Muscle layer of duodenum (tissue), 2 donors: ENCODE results near the gene GABRB1.

ENCODE experiments used
- H3K27ac ChIP-seq: one replicate; pipeline ENCODE4 v1.7.0; 2013; ENCODE audit warnings: mild to moderate bottlenecking, low read length
- H3K27me3 ChIP-seq: one replicate; pipeline ENCODE4 v1.7.0; 2013; ENCODE audit warnings: low read depth, mild to moderate bottlenecking, control low read depth, low read length
- H3K36me3 ChIP-seq, 2 donors: one replicate each; pipeline ENCODE4 v1.7.0; 2013; ENCODE audit warnings: low read length in 2 of 2, control low read depth in 1 of 2, mild to moderate bottlenecking in 1 of 2; ENCODE audit not compliant: insufficient read depth in 2 of 2, control insufficient read depth in 1 of 2
- H3K4me1 ChIP-seq, 2 donors: one replicate each; pipeline ENCODE4 v1.7.0; 2013; ENCODE audit warnings: low read length in 2 of 2, mild to moderate bottlenecking in 2 of 2, control low read depth in 1 of 2, moderate library complexity in 1 of 2; ENCODE audit not compliant: insufficient read depth in 2 of 2, control insufficient read depth in 1 of 2
- H3K4me3 ChIP-seq, 2 donors: one replicate each; pipeline ENCODE4 v1.7.0; 2013; ENCODE audit warnings: low read length in 2 of 2, low read depth in 1 of 2, mild to moderate bottlenecking in 1 of 2
- H3K9me3 ChIP-seq, 2 donors: one replicate each; pipeline ENCODE4 v1.7.0; 2013; ENCODE audit warnings: low read length in 2 of 2, control low read depth in 1 of 2, mild to moderate bottlenecking in 1 of 2; ENCODE audit not compliant: control insufficient read depth in 1 of 2
- donor health status: healthy.

The GABRB1 gene

DNA sequence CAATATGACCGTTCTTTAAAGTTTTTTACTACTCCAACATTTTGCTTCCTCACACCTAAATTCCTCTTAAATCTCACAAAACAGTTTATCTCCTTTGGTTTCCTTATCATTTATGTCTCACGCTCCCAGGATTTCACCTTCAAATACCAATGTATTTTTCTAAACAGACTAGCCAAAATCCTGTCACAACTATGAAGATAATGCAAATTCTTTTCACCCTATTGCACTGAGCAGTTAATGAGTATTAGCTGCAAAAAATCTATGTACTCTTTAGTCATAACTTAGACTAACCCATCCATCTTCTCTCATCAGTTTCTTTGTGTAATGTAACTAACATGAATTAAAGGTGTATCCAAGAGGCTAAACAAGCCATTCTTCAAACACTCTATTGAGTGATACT lies 280.8 kb downstream of the GABRB1 start:
- Histone ChIP-seq H3K36me3 (no peaks in the 10 kb centered on the region), H3K4me3 (no peak overlapping the region), H3K27ac (no peak overlapping the region), H3K27me3 (no peaks in the 10 kb centered on the region), H3K9me3 (no peaks in the 10 kb centered on the region), H3K4me1 (no peaks in the 10 kb centered on the region)

DNA sequence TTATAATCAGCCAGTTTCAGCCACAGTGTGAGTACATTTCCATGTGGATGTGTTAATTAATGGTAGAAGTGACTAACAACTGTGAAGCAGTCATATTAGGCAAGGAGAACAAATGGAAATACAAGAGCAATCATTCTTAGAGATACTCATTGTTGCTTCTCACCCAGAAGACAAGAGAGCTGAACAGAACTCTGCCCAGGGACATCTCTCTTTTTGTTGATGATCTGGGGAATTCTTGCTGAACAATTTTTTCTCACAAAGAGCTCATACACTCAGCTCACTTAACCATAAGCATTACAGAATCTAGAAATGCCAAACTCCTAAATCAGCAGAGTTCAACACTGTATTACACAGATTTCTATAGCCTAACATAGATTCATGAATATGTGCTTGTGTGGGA lies 282.0 kb downstream of the GABRB1 start:
- Histone ChIP-seq H3K4me3 (no peak overlapping the region), H3K27ac (no peak overlapping the region)

GRCh38 chr4:47315346-47315745 lies 284.0 kb downstream of the GABRB1 start:
- Histone ChIP-seq H3K27me3 (no peaks in the 10 kb centered on the region), H3K27ac (no peak overlapping the region), H3K9me3 (no peaks in the 10 kb centered on the region), H3K36me3 (no peaks in the 10 kb centered on the region), H3K4me1 (no peaks in the 10 kb centered on the region), H3K4me3 (no peak overlapping the region)

More for the DNA sequence above, 282.0 kb downstream of the GABRB1 start:
- H3K36me3 ChIP-seq: no peaks in the 10 kb centered on the region
- no peaks in the 10 kb centered on the region for H3K4me1 ChIP-seq
- no peaks in the 10 kb centered on the region for H3K9me3 ChIP-seq
- no peaks in the 10 kb centered on the region for H3K27me3 ChIP-seq

DNA sequence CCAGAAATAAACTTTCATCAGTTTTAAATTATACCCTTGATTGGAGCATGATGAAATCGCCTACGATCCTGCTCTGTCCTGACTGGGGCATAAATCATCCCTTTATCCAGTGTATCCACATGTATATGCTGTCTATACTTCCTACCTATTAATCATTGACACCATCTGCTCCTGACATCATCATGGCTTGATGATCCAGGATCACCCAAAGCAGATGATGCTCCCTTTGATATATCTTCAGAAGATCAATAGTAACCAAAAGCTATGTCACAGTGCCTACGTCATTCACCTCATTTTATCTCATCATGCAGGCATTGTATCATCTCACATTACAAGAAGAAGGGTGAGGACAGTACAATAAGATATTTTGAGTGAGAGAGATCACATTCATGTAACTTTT lies 294.7 kb downstream of the GABRB1 start:
- H3K4me3 ChIP-seq: no peak overlapping the region
- H3K4me1 ChIP-seq: no peaks in the 10 kb centered on the region
- H3K36me3 ChIP-seq: no peaks in the 10 kb centered on the region
- no peak overlapping the region for H3K27ac ChIP-seq
- H3K9me3 ChIP-seq: no peaks in the 10 kb centered on the region
- no peaks in the 10 kb centered on the region for H3K27me3 ChIP-seq

DNA sequence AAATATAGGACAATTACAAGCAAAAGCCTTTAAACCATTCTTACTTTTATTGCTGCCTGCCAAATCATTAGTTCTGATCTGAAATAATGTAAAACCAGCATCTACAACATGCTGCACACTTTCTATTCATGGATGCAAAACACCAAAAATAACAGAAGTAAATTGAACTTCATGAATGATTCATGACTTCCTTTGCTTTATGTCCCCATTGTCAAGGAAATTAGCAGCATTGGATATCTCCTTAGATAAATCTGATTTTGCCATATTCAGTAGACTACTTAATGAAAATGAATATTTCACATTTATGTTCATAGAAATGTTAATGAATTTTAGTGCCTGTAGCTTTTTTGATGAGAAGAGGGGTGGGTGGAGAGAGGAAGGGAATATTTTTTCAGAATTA lies 299.5 kb downstream of the GABRB1 start:
- Histone ChIP-seq H3K4me3 (no peak overlapping the region), H3K9me3 (no peaks in the 10 kb centered on the region), H3K27ac (no peak overlapping the region), H3K4me1 (no peaks in the 10 kb centered on the region), H3K36me3 (no peaks in the 10 kb centered on the region), H3K27me3 (no peaks in the 10 kb centered on the region)

DNA sequence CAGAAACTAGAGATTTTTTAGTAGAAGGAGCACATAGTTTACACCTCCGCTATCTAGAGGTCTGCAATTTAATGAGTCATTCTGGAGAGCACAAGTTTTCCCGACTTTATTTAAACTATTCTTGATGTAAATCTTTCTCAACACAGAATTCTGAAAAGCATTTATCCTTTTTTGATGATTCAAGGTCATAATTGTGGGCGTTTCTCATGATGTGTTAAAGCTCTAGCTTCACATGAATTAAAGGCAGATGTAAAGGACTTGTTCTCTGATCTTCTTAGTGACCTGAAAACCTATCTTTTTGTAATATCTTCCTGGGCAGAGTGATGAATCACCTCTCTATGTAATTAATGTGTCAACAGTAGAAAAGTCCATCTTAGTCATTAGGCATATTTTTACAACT lies 303.3 kb downstream of the GABRB1 start:
- no peak overlapping the region for H3K27ac ChIP-seq

DNA sequence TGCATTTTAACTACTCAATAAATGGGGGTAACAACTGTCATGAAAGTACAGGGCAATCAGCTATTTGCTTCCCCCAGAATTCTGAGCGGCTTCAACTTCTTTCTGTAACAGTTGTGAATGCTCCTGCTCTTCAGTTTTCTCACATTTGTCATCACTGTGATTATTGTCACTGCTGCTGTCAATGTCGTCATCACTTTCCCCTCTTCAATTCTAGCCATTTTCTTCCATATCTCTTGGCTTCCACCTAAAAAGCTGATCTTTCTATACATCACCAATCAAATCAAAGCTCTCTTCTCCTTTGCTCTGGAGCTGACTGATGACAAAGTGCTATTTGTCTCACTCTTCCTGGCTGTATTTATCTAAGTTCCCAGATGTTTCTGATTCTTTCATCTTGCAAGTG lies 306.5 kb downstream of the GABRB1 start:
- H3K27ac ChIP-seq: no peak overlapping the region
- no peaks in the 10 kb centered on the region for H3K36me3 ChIP-seq
- no peak overlapping the region for H3K4me3 ChIP-seq
- H3K4me1 ChIP-seq: no peaks in the 10 kb centered on the region
- H3K27me3 ChIP-seq: no peaks in the 10 kb centered on the region
- no peaks in the 10 kb centered on the region for H3K9me3 ChIP-seq

More for the DNA sequence above, 303.3 kb downstream of the GABRB1 start:
- Histone ChIP-seq H3K9me3 (no peaks in the 10 kb centered on the region), H3K27me3 (no peaks in the 10 kb centered on the region), H3K36me3 (no peaks in the 10 kb centered on the region), H3K4me1 (no peaks in the 10 kb centered on the region), H3K4me3 (no peak overlapping the region)

GRCh38 chr4:47340914-47341313 lies 309.5 kb downstream of the GABRB1 start:
- H3K4me1 ChIP-seq: no peaks in the 10 kb centered on the region
- H3K4me3 ChIP-seq: no peak overlapping the region
- no peak overlapping the region for H3K27ac ChIP-seq
- H3K36me3 ChIP-seq: no peaks in the 10 kb centered on the region
- no peaks in the 10 kb centered on the region for H3K9me3 ChIP-seq
- no peaks in the 10 kb centered on the region for H3K27me3 ChIP-seq

DNA sequence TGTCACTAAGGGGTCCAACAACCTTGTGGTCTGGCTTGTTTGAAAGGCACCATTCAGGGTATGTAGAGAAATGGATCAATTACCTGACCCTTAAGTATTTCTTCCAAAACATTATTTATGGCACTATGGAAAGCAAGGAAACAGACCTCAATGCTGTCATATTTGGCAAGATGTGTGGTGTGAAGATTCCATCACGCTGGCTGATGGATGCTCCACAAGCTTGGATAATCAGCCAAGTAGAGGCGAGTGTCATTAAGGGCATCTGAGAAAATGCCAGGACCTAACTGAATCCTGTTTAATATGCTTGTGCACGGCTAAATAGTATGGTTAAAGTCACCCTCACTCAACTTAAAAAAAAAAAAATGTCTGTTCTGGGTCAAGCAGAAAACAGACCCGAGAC lies 311.4 kb downstream of the GABRB1 start:
- Histone ChIP-seq H3K9me3 (no peaks in the 10 kb centered on the region), H3K36me3 (no peaks in the 10 kb centered on the region), H3K27me3 (no peaks in the 10 kb centered on the region), H3K4me1 (no peaks in the 10 kb centered on the region), H3K27ac (no peak overlapping the region), H3K4me3 (no peak overlapping the region)

GRCh38 chr4:47349326-47349725 lies 318.0 kb downstream of the GABRB1 start:
- no peak overlapping the region for H3K27ac ChIP-seq
- H3K27me3 ChIP-seq: no peaks in the 10 kb centered on the region
- no peaks in the 10 kb centered on the region for H3K9me3 ChIP-seq
- no peak overlapping the region for H3K4me3 ChIP-seq
- no peaks in the 10 kb centered on the region for H3K36me3 ChIP-seq
- no peaks in the 10 kb centered on the region for H3K4me1 ChIP-seq

GRCh38 chr4:47355568-47355967 lies 324.2 kb downstream of the GABRB1 start:
- H3K27me3 ChIP-seq: no peaks in the 10 kb centered on the region
- H3K4me1 ChIP-seq: no peaks in the 10 kb centered on the region
- H3K27ac ChIP-seq: no peak overlapping the region
- no peaks in the 10 kb centered on the region for H3K9me3 ChIP-seq
- H3K4me3 ChIP-seq: no peak overlapping the region
- no peaks in the 10 kb centered on the region for H3K36me3 ChIP-seq

- H3K36me3 ChIP-seq: no peaks in the 10 kb centered on the region
- H3K4me1 ChIP-seq: no peaks in the 10 kb centered on the region
- no peaks in the 10 kb centered on the region for H3K27me3 ChIP-seq
- no peak overlapping the region for H3K27ac ChIP-seq
- H3K4me3 ChIP-seq: no peak overlapping the region
- no peaks in the 10 kb centered on the region for H3K9me3 ChIP-seq
Measured at GRCh38 chr4:47359891-47360290, 328.5 kb downstream of the GABRB1 start.
